Upper lobe of left lung (tissue), 4 donors: Measurements from ENCODE around the gene WSCD2.

Source experiments
- CTCF ChIP-seq, 6 experiments: fragments of 450-650 bp in 4 of 6; fragments of 200-600 bp in 2 of 6; sonication (generic) in 2 of 6; IDR thresholded peaks; one replicate each; pipeline ENCODE4 v1.5.1; 2016 to 2019; ENCODE audit warnings: antibody characterized with exemption in 6 of 6
- EP300 ChIP-seq, 4 donors: sonication (generic); formaldehyde crosslinking; IDR thresholded peaks; one replicate each; pipeline ENCODE4 v1.5.1; 2017; ENCODE audit warnings: antibody characterized with exemption in 4 of 4, control low read depth in 2 of 4
- POLR2AphosphoS5 ChIP-seq, 2 donors: sonication (generic); formaldehyde crosslinking; IDR thresholded peaks; one replicate each; pipeline ENCODE4 v1.5.1; 2017; ENCODE audit warnings: antibody characterized with exemption in 2 of 2

DNA sequence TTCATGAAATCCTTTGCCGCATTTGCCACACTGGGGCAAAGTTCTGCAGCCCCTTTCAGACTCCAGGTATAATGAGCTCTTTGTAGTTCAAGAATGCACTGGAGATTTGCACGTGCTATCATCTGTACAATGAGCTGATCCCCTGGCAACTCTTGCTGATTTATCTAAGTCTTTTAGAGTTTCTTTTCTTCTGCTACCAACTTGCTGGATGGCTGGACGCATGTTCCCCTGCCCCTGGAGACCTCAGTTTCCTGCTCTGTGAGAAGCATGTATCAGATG, 106.8 kb downstream of the WSCD2 start:
- TF ChIP-seq CTCF (IDR thresholded peaks at IDR 0.05) (no peak), POLR2AphosphoS5 (IDR thresholded peaks at IDR 0.05) (no peak), EP300 (IDR thresholded peaks at IDR 0.05) (no peak)
